ENCODE data around the gene TFF3.

TFF3 gene

DNA sequence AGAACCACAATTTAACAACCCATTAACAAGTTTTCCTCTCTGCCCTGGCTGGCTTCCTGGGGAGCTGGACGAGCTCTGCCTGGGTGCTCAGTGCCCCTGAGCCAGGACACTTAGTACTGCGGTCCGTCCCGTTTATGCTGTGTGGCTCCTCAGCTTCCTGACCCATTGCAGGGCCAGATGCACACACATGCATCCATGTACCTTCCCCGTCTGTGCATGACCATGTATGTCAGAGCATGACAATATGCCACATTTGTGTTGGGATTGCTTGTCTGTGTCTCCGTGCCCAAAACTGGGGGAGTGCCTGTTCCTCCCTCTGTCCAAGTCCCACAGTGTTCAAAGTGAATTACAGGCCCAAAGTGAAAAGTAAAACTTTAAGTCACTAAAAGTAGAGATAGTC is 9.7 kb upstream of the TFF3 start:
- no peaks in the 10 kb centered on the region for H3K36me3 ChIP-seq (ENCODE audit: control insufficient read depth, insufficient read depth, low read length)
- no peak for TF ChIP-seq CTCF (IDR thresholded peaks at IDR 0.05; ENCODE audit: insufficient read depth, low read length, poor library complexity, severe bottlenecking)
- DNase-seq (ENCODE audit: extremely low read depth, insufficient read length): no peak
- no peak overlapping the region for H3K4me3 ChIP-seq (replicated peaks; ENCODE audit: low read depth, low read length)
- H3K27me3 ChIP-seq (replicated peaks; ENCODE audit: control insufficient read depth, insufficient read depth, low read length): no peaks in the 10 kb centered on the region; the same call in 1 of the 2 replicates

- TF ChIP-seq CTCF (IDR thresholded peaks at IDR 0.05; ENCODE audit: insufficient read depth, low read length, poor library complexity, severe bottlenecking): no peak
- Histone ChIP-seq H3K4me3 (replicated peaks; ENCODE audit: low read depth, low read length) (no peak overlapping the region), H3K27me3 (replicated peaks; ENCODE audit: control insufficient read depth, insufficient read depth, low read length) (no peaks in the 10 kb centered on the region; the same call in none of the 2 replicates), H3K36me3 (ENCODE audit: control insufficient read depth, insufficient read depth, low read length) (no peaks in the 10 kb centered on the region)
- DNase-seq (ENCODE audit: extremely low read depth, insufficient read length): no peak
Observed at GRCh38 chr21:42321845-42322244, 6.6 kb upstream of the TFF3 start.

DNA sequence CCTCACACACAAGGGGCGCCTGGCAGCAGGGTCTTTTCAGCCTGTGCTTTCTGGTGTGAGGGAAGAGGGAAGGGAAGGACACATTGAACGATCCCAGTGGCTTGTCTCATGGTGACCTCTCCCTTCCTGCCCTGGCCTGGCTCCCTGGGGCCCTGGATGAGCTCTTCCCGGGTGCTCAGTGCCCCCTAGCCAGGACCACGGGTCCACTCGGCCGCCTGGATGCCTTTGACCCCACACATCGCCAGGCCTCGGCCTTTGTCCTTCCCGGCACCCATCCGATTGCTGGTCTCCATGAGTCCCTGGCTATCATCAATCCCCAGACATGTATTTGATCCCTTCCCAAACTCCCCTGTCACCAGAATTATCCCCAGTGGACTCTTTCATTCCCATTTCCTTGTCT is 6.0 kb upstream of the TFF3 start:
- no peaks in the 10 kb centered on the region for H3K36me3 ChIP-seq (ENCODE audit: control insufficient read depth, insufficient read depth, low read length)
- no peak overlapping the region for H3K4me3 ChIP-seq (replicated peaks; ENCODE audit: low read depth, low read length)
- no peak for TF ChIP-seq CTCF (IDR thresholded peaks at IDR 0.05; ENCODE audit: insufficient read depth, low read length, poor library complexity, severe bottlenecking)
- DNase-seq (ENCODE audit: extremely low read depth, insufficient read length): no peak
- H3K27me3 ChIP-seq (replicated peaks; ENCODE audit: control insufficient read depth, insufficient read depth, low read length): no peaks in the 10 kb centered on the region; the same call in none of the 2 replicates

DNA sequence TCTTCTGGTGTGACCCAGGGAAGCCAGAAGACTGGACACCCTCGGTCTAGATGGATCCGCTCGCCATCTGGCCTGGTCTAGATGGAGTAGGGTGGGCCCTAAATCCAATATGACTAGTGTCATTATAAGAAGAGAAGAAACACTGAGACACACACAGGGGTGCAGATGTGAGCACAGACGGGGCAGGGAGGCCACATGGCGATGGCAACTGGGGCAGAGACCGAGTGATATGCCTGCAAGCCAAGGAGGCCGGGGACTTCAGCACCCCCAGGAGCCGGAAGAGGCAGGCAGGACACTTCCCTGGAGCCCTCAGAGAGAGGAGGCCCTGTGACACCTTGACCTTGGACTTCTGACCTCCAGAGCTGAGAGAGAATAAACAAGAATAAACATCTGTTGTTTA is 5.6 kb upstream of the TFF3 start:
- Histone ChIP-seq H3K4me3 (replicated peaks; ENCODE audit: low read depth, low read length) (no peak overlapping the region), H3K27me3 (replicated peaks; ENCODE audit: control insufficient read depth, insufficient read depth, low read length) (no peaks in the 10 kb centered on the region; the same call in none of the 2 replicates), H3K36me3 (ENCODE audit: control insufficient read depth, insufficient read depth, low read length) (no peaks in the 10 kb centered on the region)
- no peak for TF ChIP-seq CTCF (IDR thresholded peaks at IDR 0.05; ENCODE audit: insufficient read depth, low read length, poor library complexity, severe bottlenecking)
- DNase-seq (ENCODE audit: extremely low read depth, insufficient read length): no peak

GRCh38 chr21:42319851-42320572 is 4.8 kb upstream of the TFF3 start:
- no peak for TF ChIP-seq CTCF (IDR thresholded peaks at IDR 0.05; ENCODE audit: insufficient read depth, low read length, poor library complexity, severe bottlenecking)
- Histone ChIP-seq H3K4me3 (replicated peaks; ENCODE audit: low read depth, low read length) (no peak overlapping the region), H3K36me3 (ENCODE audit: control insufficient read depth, insufficient read depth, low read length) (no peaks in the 10 kb centered on the region), H3K27me3 (replicated peaks; ENCODE audit: control insufficient read depth, insufficient read depth, low read length) (no peaks in the 10 kb centered on the region; the same call in none of the 2 replicates)
- no peak for DNase-seq (ENCODE audit: extremely low read depth, insufficient read length)

Measured in GM06990 (cell line).